SHP77 (cell line): ENCODE measurements around the gene BRME1.

ENCODE experiments used
- DNase-seq, 2 experiments: peaks; one replicate each; lab custom pipeline; 2025; lab: John Stamatoyannopoulos, UW

The BRME1 gene

DNA sequence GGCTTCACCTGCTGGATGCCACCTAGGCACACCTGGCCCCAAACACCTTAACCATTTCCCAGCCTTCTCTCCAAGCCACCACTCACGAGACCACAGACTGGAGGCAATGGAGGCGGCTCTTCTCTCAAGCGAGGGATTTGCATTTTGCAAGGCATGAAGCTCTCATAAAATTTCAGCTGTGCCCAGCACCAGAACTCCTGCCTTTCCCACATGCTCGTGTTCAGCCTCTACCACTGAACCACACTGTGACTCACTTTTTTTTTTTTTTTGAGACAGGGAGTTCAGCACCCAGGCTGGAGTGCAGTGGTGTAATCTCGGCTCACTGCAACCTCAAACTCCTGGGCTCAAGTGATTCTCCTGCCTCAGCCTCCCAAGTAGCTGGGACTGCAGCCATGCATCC is 18.4 kb downstream of the BRME1 start:
- DNase-seq, result no peak

DNA sequence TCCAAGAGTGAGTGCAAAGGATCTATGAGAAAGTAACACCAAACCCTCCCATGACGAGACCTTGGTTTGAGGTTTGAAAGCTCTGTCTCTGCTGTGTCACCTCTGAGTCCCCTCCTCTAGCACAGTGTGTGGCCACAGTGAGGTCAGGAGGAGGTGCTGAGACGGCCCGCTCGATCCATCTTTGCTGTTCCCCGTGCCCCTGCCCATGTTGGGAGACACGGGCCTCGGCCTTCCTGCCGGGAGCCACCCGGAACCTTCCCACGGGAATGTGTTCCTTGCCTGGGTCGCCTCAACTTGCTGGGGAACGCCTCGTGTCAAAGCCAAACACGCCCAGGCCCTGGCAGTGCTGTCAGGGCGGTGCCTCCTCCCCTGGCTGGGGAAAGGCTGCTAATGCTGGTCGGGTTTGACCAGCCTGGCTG is 18.9 kb downstream of the BRME1 start:
- no peak for DNase-seq

DNA sequence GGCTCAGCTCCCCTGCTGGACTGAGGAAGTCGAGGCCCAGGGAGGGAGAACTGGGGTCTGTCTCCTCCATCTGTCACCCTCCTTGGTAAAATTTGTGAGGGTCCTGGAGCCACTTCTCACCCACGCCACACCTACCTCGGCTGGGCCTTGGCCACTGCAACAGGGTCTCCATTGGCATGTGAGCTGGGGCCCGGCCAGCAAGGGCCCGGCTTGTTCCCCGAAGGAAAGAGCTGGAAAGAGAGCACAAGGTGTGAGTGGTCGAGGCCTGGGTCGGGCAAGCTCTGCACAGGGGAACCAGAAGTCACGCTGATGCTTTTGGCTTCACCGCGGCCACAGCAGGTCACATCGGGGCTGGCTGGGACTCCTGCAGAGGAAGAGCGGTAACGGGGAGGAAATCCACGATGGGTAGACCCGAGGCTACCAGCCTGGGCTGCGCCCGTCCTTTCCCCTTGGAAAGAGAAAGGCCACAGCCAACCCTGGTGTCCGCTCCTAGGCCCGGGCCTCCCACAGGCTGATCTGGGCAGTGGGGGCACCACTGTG is 20.0 kb downstream of the BRME1 start:
- no peak for DNase-seq

DNA sequence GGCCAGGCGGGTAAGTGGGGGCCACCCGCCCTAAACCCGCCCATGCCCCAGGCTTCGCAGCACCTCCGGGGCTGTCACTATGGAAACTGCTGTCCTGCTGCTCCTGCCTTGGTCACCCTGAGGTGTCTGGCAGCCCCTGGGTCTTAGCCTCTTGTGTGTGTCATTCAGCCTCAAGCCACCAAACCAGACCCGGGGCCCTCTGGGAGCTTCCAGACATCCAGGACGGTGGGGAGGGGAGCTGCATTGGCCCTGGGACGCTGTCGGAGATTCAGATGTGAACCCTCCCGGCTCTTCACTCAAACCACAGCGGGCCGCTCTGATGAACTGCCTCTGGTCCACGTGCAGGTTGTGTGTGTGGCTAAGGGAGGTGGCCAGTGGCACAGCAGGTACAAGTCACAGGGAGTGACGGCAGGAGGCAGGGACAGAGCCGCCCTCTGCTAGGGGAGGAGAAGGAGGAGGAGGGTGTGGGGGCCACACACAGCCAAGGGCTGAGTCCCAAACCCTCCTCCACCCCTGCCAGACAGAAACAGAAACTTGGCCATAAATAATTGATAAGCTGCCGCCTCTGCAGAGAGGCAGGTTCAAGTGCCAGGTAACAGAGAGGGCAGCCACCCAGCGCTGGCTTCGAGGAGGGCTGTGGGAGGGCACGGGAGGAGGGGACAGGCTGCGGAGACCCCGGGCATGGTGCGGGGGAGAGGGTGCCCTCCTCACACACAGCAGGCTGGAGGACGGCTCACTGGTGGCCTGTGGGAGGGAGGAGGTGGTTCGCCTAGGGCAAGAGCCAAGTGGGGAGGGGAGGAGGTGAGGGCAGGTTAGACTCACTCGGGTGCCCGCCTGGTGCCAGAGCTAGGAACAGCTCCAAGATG is 21.0 kb downstream of the BRME1 start:
- DNase-seq, result no peak

DNA sequence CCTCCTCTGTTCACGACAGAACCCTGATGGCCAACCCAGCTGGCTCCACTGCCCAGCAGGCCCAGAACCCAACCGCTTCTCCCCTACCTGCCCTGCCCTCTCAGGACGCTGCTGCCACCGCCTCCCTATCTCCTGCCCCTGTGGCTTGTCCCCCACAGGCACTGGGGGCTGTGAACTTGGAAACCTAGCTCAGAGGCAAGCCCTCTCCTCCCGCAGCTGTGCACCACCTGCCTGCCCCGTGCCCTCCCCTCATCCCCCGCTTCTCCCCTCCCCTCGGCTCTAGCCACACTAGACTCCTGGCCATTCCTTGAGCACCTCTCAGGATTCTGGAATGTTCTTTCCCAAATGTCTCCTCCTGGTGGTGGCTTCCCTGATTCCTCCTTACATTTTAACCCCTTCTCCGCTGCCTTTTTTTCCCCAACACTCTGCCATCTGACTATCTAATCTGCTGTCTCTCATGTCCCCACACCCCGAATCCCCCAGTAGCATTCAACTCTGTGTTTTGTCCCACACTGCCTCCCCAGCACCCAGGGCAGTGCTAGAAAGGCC is 22.3 kb downstream of the BRME1 start:
- no peak for DNase-seq

DNA sequence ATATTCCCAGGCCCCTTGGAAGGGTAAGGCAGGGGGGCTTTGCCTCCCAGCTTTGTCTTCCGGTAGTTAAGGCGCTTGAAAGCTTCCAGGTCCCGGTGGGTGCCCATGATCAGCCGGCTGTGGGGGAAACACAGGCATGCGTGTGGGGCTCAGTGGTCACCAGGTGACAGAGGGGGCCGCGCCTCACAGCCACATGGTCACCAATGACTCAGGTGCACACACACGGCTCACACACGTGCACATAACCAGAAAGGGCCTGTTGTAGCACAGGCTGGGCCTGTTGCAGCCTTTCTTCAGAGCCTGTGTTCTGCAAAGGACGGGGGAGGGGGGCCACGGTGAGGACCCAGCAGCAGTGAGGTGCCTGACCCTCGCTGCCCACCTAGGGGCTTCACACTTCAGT is 23.1 kb downstream of the BRME1 start:
- no peak for DNase-seq

DNA sequence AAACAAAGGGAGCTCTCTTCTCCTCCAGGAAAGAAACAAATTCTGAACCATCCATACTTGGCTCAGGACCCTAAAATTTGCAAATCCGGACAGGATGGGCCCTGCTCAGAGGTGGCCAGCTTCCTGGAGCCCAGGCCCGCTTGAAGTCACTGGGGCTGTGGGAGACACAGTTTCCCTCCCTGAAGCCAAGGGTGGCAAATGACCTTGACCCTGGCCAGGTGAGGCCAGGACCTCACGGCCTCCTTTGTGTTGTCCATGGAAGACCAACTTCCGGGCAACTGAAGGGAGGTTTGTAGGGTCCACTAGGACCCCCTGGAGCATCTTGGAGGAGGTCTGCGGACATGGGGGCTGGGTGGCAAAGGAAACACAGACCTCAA is 23.5 kb downstream of the BRME1 start:
- no peak for DNase-seq

DNA sequence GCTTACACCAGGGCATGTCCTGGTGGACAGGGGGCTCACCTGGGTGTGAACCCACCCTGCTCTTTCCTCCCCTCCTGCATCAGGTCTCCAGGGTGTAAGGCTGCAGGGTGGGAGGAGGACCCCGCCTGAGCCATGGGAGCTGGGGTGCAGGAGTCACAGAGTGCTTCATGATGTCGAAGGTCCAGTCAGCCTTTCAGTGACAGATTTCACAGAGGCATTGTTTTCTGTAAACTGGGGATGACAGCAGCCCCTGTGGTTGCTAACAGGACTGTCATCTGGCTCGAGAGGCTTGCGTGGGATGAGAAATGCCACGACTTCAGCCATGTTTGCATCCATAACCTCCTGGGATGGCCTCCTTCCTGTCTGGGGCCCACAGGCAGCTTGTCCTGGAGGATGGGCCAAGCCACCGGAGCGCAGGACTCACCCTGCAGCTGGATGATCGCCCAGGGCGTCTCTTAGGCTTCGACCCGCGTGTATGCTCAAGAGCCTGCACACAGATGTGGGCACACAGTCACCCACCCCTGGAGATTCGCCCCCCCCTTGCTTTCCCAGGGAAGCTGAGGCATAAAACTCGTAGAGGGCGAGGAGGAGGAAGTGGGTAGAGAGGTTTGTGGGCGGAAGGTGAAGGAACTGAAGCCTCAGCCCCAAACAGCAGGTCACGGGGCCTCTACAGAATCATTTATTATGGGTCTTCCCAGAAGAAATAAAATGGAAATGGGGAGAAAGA is 24.1 kb downstream of the BRME1 start:
- DNase-seq, result peak in 1 of 2 experiments; percentile 10

DNA sequence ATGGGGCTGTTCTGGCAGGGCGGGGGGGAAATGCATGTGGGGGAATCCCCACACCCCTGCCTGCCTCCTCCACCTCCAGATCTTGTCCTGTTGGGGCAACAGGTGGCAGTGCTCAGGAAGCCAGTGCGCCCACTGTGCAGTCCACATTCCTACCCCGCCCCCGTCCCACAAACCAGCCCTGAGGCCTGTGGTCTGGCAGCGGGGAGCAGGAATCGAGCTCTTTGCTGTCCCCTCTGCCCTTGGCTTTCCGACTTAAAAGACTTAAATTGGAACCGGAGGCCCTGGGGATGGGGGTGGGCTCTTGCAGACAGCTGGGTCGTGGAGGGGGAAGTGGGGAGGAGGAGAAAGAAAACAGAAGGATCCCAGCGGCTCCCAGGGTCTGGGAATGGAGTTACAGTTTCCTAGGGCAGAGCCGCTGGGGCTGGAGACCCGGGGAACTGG is 24.6 kb downstream of the BRME1 start:
- no peak for DNase-seq

DNA sequence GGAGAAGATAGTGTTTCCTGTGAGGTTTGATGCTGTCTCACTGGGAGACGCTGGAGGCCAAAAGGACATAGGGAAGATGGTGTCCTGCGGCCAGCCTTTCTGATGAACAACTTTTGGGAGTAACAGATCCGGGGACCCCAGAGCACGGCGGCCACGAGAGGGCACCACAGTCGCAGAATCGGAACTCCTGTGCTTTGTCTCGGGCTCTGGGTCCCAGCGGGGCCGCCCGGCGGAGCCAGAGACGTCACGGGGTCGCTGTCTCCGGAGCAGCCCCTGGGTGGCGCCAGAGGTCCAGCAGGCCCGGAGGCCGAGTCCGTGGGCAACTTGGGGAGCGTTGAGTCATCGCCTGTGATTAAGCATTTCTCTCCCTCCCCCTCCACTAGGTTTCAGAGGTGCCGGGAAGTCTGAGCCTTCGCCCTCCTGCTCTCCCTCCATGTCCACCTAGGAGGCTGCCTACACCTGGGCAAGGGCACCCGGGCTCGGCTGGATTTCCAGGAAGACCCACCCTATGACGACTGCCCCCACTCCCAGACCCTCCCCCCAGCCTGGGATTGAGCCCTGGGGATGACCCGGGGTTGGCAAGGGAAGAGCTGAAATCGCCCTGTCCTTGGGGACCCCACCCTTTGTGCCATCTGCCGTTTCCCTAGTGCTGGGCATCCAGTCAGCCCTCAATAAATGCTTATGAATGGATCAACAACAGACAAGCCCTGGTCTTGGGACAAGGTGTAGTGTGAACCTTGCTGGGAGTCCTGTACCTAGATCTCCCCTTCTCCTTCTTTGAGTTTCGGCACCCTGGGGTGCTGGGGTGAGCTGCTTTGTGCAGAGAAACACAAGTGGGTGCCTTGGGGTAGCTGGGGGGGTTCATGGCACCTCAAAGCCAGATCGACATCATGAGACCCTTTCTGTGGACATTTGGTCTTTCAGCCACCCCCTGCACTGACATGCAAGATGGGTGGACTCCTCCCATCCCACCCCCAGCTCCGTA is 25.6 kb downstream of the BRME1 start:
- peak; percentile 86 to 89 for DNase-seq

DNA sequence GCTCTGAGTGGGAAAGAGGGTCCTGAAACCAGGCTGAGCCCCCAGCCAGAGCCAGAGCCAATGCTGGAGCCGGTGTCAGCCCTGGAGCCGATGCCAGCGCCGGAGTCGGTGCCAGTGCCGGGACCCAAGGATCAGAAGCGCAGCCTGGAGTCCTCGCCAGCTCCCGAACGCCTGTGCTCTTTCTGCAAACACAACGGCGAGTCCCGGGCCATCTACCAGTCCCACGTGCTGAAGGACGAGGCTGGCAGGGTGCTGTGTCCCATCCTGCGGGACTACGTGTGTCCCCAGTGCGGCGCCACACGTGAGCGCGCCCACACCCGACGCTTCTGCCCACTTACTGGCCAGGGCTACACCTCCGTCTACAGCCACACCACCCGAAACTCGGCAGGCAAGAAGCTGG is 28.6 kb downstream of the BRME1 start:
- no peak for DNase-seq

DNA sequence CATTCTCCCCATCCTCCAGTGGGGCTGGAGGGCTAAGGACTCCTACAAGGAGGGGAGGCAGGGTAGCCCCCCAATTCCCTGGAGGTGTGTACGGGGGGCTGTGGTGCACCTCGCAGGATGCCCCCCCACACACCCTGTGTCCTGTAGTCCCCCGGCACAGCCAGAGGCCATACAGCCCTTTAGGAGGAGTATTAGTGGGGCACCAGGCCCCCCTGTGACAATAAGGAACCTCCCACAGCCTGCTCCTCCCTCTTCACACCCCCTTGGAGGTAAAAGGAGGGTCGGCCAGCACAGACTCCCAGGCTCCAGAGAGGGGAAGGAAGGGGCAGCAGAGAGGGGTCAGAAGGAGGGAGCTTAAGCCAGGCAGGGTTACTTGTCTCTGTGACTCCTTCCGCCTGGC is 29.1 kb downstream of the BRME1 start, which contains the start of gene NANOS3:
TSS of gene NANOS3 (plus strand) at position 301 of the 400 bp plus-strand sequence. CDS start 115 bp downstream, outside the sequence.
- DNase-seq, result no peak

DNA sequence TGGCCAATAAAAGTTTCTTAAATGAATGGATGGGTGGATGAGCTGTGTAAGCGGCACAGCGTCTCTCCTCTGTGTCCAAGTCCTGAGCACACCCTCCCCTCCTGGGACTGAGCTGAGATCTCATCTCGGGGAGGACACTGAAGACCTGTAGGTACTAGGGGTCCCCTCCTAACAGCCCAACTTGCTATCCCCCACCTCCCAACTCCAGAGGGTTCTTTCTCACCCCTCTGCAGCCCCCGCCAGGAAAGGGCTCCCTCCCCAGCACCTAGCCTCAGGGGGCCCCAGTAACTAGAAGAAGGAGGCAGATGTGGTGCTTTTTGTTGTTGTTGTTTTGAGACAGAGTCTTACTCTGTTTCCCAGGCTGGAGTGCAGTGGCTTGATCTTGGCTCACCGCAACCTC is 30.1 kb downstream of the BRME1 start:
- no peak for DNase-seq

DNA sequence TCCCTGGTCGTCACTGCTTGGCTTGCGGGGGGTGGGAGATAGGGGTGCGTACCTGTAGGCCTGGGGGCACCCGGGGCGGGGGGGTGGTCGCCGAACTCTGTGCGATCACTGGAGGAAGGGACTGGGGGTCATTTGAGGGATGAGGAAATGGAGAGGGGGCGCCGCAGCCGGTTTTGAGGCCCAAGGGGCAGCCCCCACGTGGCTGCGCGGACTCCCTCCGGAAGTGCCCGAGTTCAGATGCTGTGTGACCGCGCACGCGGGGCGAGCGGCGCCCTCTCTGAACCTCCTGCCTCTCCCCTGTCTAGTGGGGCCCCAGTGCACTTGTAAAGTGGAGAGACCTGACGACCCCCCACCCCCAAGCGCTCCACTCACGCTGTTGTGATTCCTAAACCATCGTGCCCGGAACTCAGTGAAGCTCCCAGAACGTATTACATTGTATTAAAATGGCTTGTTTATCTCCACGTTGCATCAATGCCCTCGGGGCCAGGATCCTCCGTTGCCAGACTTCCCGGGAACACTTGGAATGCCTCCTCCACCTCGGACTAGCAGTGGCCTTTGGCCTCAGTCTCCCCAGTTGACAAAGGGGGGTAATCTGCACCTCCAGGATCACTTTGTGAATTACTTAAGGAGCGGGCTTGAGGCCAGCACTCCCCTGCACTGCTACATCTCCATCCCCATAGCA is 31.9 kb downstream of the BRME1 start:
- DNase-seq, result no peak

DNA sequence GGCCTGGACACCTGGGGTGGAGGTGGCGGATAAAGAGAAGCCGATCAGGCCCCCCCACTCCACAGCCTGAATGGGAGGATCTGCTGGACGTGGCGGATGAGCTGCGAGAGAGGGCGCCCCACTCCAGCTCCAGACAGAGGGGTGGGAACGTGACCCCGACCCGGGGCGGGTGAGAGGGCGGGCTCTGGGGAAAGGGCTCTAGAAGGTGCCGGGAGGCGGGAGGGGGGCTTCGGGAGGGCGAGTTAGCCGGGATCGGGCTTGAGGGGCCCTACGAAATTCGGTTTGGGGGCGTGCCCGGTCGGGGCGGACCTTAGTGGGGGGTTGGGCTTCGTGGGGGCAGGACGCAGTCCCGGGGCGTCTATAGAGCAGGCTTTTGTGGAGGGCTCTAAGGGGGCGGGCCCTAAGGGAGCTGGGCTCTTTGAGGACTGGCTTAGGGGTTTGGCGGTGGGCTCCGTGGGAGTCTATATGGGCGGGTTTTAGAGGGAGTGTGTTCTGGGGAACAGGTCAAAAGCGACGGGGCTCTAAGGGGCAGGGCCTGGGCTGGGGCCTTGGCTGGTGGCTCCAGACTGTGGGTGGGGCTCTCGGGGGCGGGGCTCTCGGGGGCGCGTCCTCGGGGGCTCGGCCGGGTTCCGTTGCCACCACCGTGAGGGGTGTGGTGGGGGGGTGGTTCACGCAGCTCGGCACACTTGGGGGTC is 33.1 kb downstream of the BRME1 start:
- no peak for DNase-seq

DNA sequence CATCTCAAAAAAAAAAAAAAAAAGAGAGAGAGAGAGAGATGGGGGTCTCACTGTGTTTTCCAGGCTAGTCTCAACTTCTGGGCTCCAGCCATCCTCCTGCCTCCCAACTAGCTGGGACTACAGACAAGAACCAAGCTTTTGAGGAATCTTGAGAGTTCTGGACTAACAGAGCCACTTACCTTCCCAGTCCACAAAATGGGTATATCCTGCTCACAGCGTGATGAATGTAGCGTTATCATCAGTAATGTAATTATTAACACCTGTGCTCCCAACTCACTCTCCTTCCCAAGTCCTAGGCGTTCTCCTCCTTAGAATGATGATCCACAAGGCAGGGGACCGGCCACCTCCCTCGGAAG is 33.6 kb downstream of the BRME1 start:
- no peak for DNase-seq

DNA sequence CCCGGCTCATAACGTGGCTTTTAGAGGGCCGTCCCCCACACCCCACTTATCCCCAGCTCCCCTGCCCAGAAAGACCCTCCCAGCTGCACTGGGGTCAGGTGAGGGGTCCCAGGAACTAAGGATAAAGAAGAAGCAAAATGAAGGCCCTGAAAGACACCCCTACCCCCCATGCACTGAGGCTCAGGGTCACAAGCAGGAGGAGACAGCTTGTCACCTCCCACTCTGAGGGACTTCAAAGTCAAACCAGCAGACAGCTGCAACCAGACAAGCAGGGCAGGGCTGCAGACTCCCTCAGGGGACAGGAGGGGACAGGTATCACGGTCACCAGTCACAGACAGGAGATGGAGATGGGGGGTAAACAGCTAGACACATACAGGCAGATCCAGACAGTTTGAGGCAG is 35.0 kb downstream of the BRME1 start:
- DNase-seq, result no peak

DNA sequence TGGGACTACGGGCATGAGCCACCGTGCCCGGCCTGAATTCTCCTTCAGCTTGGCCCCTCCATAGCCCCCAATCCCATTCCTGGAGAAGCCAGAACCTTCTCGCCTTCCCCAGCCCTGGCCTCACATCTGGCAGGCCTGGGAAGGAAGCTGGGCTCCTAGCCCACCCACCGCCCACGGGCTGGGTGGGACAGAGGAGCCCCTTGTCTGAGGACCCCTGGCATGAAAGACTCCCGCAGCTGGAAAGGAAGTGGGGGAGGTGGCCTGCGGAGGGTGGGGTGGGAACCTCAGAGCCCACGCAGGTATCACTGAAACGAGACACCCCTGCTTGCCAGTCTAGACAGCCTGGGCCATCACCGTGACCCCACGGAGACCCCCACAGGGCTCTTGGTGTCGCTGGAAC is 36.6 kb downstream of the BRME1 start:
- DNase-seq, result no peak

DNA sequence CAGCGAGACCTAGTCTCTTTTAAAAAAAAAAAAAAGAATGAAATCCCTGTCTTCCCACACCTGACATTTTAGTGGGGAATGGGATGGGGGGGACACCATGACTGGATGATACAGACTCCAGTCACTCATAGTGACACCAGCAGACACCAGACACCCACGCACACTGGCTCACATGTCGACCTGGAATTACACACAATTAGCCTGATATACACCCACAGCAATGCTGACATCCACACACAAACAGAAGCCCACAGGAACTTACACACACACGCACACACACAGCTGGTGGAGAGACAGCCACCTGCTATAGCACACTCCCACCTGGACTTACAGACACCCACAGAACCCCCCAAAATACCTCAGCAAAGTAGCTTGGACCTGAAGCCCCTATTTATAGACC is 37.3 kb downstream of the BRME1 start:
- no peak for DNase-seq

DNA sequence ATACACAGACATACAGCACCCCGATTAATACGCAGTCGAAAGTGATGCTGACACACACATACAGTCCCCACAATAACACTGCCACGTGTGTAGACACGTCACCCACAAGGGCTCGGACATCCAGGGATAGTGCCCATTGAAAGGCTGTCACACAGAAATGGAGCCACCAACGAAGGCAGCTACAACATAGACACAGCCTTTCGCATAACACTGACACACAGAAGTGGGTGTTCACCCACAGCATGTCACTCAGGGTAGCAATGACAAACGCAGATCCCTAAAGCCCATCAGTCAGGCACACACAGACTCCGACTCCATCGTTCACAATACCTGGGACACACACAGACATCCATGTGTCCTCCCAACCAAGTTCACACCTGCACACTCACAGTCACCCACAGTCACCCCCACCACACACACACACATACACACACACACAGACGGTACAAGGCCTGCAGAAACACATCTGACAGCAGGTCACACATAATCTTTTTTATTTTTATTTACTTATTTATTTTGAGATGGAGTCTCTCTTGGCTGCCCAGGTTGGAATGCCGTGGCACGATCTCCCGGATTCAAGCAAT is 39.4 kb downstream of the BRME1 start:
- DNase-seq, result no peak
